CD14-positive monocyte (primary cell): ENCODE data around the gene GPS2. TPM values are rescaled to one million over a fixed set of nuclear protein-coding genes. Genes with fewer than 3 reads are reported as not detected.

Source experiments
- DNase-seq, 3 donors: peaks; one replicate each; pipeline ENCODE4 v3.0.0-alpha.2; 2011 to 2022
- H2AFZ ChIP-seq: 2 replicates; pipeline ENCODE4 v1.6.0; 2012; ENCODE audit warnings: mild to moderate bottlenecking, low read depth, low read length, inconsistent platforms; ENCODE audit not compliant: insufficient read depth, poor library complexity, severe bottlenecking
- H3K27ac ChIP-seq, 2 donors: 1 replicate in 1 of 2; 2 replicates in 1 of 2; pipeline ENCODE4 v1.5.1; 2012 to 2013; ENCODE audit warnings: low read length in 2 of 2, control low read depth in 1 of 2, inconsistent platforms in 1 of 2, low read depth in 1 of 2, mild to moderate bottlenecking in 1 of 2
- H3K27me3 ChIP-seq, 2 donors: one replicate each; pipeline versions ENCODE4 v1.6.0 to v1.6.1; 2011 to 2013; ENCODE audit warnings: low read length in 2 of 2; ENCODE audit not compliant: control insufficient read depth in 2 of 2, insufficient read depth in 2 of 2
- H3K36me3 ChIP-seq, 2 donors: replicated peaks in 1 of 2; 1 replicate in 1 of 2; 2 replicates in 1 of 2; pipeline versions ENCODE4 v1.5.1 to v1.6.1; 2012 to 2013; ENCODE audit warnings: low read length in 2 of 2, control low read depth in 1 of 2, inconsistent platforms in 1 of 2, mild to moderate bottlenecking in 1 of 2; ENCODE audit not compliant: insufficient read depth in 2 of 2, control insufficient read depth in 1 of 2
- H3K4me1 ChIP-seq, 2 donors: 1 replicate in 1 of 2; 2 replicates in 1 of 2; pipeline versions ENCODE4 v1.5.1 to v1.6.1; 2012 to 2013; ENCODE audit warnings: low read length in 2 of 2, control low read depth in 1 of 2, inconsistent platforms in 1 of 2, mild to moderate bottlenecking in 1 of 2, moderate library complexity in 1 of 2; ENCODE audit not compliant: insufficient read depth in 2 of 2, control insufficient read depth in 1 of 2
- H3K4me2 ChIP-seq: replicated peaks from 2 replicates; pipeline ENCODE3; 2012; ENCODE audit warnings: low read length, moderate library complexity, mild to moderate bottlenecking; ENCODE audit not compliant: poor library complexity, severe bottlenecking; ENCODE audit errors: extremely low read depth
- H3K4me3 ChIP-seq, 3 experiments: fragments of 200-600 bp in 1 of 3; sonication (generic) in 1 of 3; replicated peaks in 1 of 3; 1 replicate in 2 of 3; 2 replicates in 1 of 3; pipeline ENCODE4 v1.5.1; 2011 to 2013; ENCODE audit warnings: low read length in 3 of 3, mild to moderate bottlenecking in 3 of 3, control low read depth in 2 of 3, low read depth in 2 of 3, inconsistent platforms in 1 of 3, moderate library complexity in 1 of 3
- H3K79me2 ChIP-seq: 2 replicates; pipeline ENCODE4 v1.6.0; 2012; ENCODE audit warnings: mild to moderate bottlenecking, control low read depth, inconsistent platforms, low read length, moderate library complexity; ENCODE audit not compliant: insufficient read depth
- H3K9ac ChIP-seq: 2 replicates; pipeline ENCODE4 v1.6.0; 2017; ENCODE audit warnings: low read length, mild to moderate bottlenecking; ENCODE audit not compliant: insufficient read depth, poor library complexity, severe bottlenecking
- H3K9me3 ChIP-seq, 2 donors: replicated peaks in 1 of 2; 1 replicate in 1 of 2; 2 replicates in 1 of 2; pipeline versions ENCODE4 v1.5.1 to v1.6.1; 2012 to 2013; ENCODE audit warnings: low read length in 2 of 2, control low read depth in 1 of 2; ENCODE audit not compliant: control insufficient read depth in 1 of 2, insufficient read depth in 1 of 2
- H4K20me1 ChIP-seq: 2 replicates; pipeline ENCODE4 v1.6.0; 2012; ENCODE audit warnings: mild to moderate bottlenecking, low read length, control low read depth, moderate library complexity; ENCODE audit not compliant: insufficient read depth
- H3K27ac Mint-ChIP-seq, 7 donors: one replicate each; pipeline ENCODE4 v1.8.0; 2020; ENCODE audit warnings: mild to moderate bottlenecking in 7 of 7, mixed read lengths in 7 of 7, moderate library complexity in 6 of 7, inconsistent platforms in 2 of 7
- H3K27me3 Mint-ChIP-seq, 3 donors: one replicate each; pipeline ENCODE4 v1.8.0; 2021 to 2022; ENCODE audit warnings: low read depth in 3 of 3, mild to moderate bottlenecking in 3 of 3, mixed read lengths in 3 of 3, moderate library complexity in 3 of 3, inconsistent platforms in 1 of 3
- H3K36me3 Mint-ChIP-seq, 2 donors: one replicate each; pipeline ENCODE4 v1.8.0; 2020; ENCODE audit warnings: mixed read lengths in 2 of 2, inconsistent platforms in 1 of 2, mild to moderate bottlenecking in 1 of 2
- H3K4me1 Mint-ChIP-seq: one replicate; pipeline ENCODE4 v1.8.0; 2020; ENCODE audit warnings: mild to moderate bottlenecking, mixed read lengths
- H3K4me3 Mint-ChIP-seq, 2 donors: one replicate each; pipeline ENCODE4 v1.8.0; 2020; ENCODE audit warnings: mild to moderate bottlenecking in 2 of 2, mixed read lengths in 2 of 2, moderate library complexity in 1 of 2
- H3K9me3 Mint-ChIP-seq, 7 donors: one replicate each; pipeline ENCODE4 v1.8.0; 2020 to 2022; ENCODE audit warnings: mixed read lengths in 7 of 7, mild to moderate bottlenecking in 6 of 7, moderate library complexity in 6 of 7, inconsistent platforms in 2 of 7
- CTCF ChIP-seq: fragments of 200-600 bp; IDR thresholded peaks from one replicate; pipeline ENCODE4 v1.8.0; 2022; ENCODE audit warnings: antibody characterized with exemption, mild to moderate bottlenecking
- WGBS: methylation state at CpG from one replicate; pipeline ENCODE4 v1.1.5; 2013; ENCODE audit warnings: missing lambda C conversion rate; ENCODE audit not compliant: insufficient coverage; 5-methylcytosine and 5-hydroxymethylcytosine counted together
- intact Hi-C, 2 donors: fragments of 100-400 bp; cut with micrococcal nuclease; formaldehyde crosslinking; loops; one replicate each; pipeline versions ENCODE4 v1.15.0 to v1.15.1; 2023
- polyA plus RNA-seq, 3 donors: library from polyadenylated mRNA; depleted of rRNA in 1 of 3; unstranded in 2 of 3; stranded (reverse) in 1 of 3; fragments of 300-500 nt in 2 of 3; fragments of >200 nt in 1 of 3; fragmentation: Illumina TruSeq in 2 of 3; gene quantifications; 1 replicate in 2 of 3; 2 replicates in 1 of 3; pipeline ENCODE4 v1.2.3, GENCODE V29; 2012 to 2021

Gene GPS2
- polyA plus RNA-seq, 3 donors = 53.5 to 162 (median 59.6) TPM

GRCh38 chr17:7281074-7281952 lies 33.8 kb downstream of the GPS2 start, which contains the start of gene SLC2A4:
SLC2A4 (plus strand) TSS chr17:7281718; CDS start chr17:7281935, 217 bp downstream.
- Mint-ChIP-seq H3K27ac (peak within 1 kb of the TSS in 6 of 7 donors; percentile 28 to 82 (median 54)), H3K9me3 (peaks cover 0 to 15% (median 2%) of the 10 kb centered on the region in 7 donors), H3K27me3 (peaks cover 47 to 70% (median 48%) of the 10 kb centered on the region in 3 donors), H3K36me3 (peaks cover 0 to 5% of the 10 kb centered on the region in 2 donors), H3K4me1 (peaks cover 30% of the 10 kb centered on the region), H3K4me3 (peak within 1 kb of the TSS; percentile 74 to 88)
- Histone ChIP-seq H3K79me2 (no peaks in the 10 kb centered on the region), H3K9ac (no peak within 1 kb of the TSS), H3K9me3 (no peaks in the 10 kb centered on the region), H3K36me3 (no peaks in the 10 kb centered on the region), H3K27me3 (peaks cover 13 to 47% of the 10 kb centered on the region in 2 donors), H3K4me2 (peak within 1 kb of the TSS; percentile 78), H3K4me1 (peaks cover 27 to 28% of the 10 kb centered on the region in 2 donors), H3K4me3 (peak within 1 kb of the TSS in 2 of 3 experiments; percentile 28 to 72), H3K27ac (no peak within 1 kb of the TSS), H4K20me1 (no peaks in the 10 kb centered on the region), H2AFZ (peak within 1 kb of the TSS; percentile 46)
- intact Hi-C loops = loop anchor here in 1 of 2 donors (5.0 kb wide), 1 partner anchor 61 kb away; no protein-coding TSS in a partner anchor
- no peak for TF ChIP-seq CTCF
- WGBS = under 1% methylated on average over 57 of the region's 71 CpGs
- peak; percentile 85 to 90 (median 86) for DNase-seq

GRCh38 chr17:7280519-7281073 lies 34.6 kb downstream of the GPS2 start:
- no peaks in the 10 kb centered on the region for H4K20me1 ChIP-seq
- peaks cover 44 to 65% (median 45%) of the 10 kb centered on the region in 3 donors for H3K27me3 Mint-ChIP-seq
- WGBS = 1% methylated on average over 29 of the region's 29 CpGs
- peak overlapping the region in 2 of 3 experiments; percentile 28 to 72 for H3K4me3 ChIP-seq
- peaks cover 0 to 5% of the 10 kb centered on the region in 2 donors for H3K36me3 Mint-ChIP-seq
- peak overlapping the region in 5 of 7 donors; percentile 28 to 82 (median 53) for H3K27ac Mint-ChIP-seq
- intact Hi-C loops = loop anchor here in 1 of 2 donors (1.0 to 5.0 kb wide), 2 partner anchors 16 to 62 kb away; no protein-coding TSS in a partner anchor
- no peaks in the 10 kb centered on the region for H3K79me2 ChIP-seq
- TF ChIP-seq CTCF = peak; percentile 87
- no peaks in the 10 kb centered on the region for H3K9me3 ChIP-seq
- H3K9me3 Mint-ChIP-seq = peaks cover 0 to 15% (median 2%) of the 10 kb centered on the region in 7 donors
- H3K4me1 Mint-ChIP-seq = peaks cover 30% of the 10 kb centered on the region
- peaks cover 27 to 28% of the 10 kb centered on the region in 2 donors for H3K4me1 ChIP-seq
- H3K4me3 Mint-ChIP-seq = peak overlapping the region; percentile 74 to 88
- no peak overlapping the region for H3K27ac ChIP-seq
- no peaks in the 10 kb centered on the region for H3K36me3 ChIP-seq
- DNase-seq = peak; percentile 55 to 74 (median 70)
- H3K4me2 ChIP-seq = peak overlapping the region; percentile 78
- H3K9ac ChIP-seq = no peak overlapping the region
- H2AFZ ChIP-seq = peak overlapping the region; percentile 46
- H3K27me3 ChIP-seq = peaks cover 13 to 45% of the 10 kb centered on the region in 2 donors
